ENCODE results near the gene USP3. TPM values are rescaled to one million over a fixed set of nuclear protein-coding genes. Genes with fewer than 3 reads are reported as not detected.
A peak's percentile ranks its signal among the peaks of the same experiment; 100 is the strongest.

The USP3 gene
- total RNA-seq, 2 experiments from 2014 or later, result 34.6 to 53.0 TPM

GRCh38 chr15:63539998-63540397, 35.6 kb downstream of the USP3 start:
- no TSS peak for BruUV-seq (replicated peaks)
- Histone ChIP-seq H3K27ac (ENCODE audit: low read depth, low read length, poor library complexity, severe bottlenecking) (no peak overlapping the region), H3K4me2 (ENCODE audit: low read length) (no peak overlapping the region), H3K36me3 (ENCODE audit: insufficient read depth, low read length) (peaks cover 25% of the 10 kb centered on the region), H3K4me1 (ENCODE audit: insufficient read depth, low read length, poor library complexity, severe bottlenecking) (peaks cover 40% of the 10 kb centered on the region), H2AFZ (ENCODE audit: low read length) (no peak overlapping the region), H3K79me2 (ENCODE audit: insufficient read depth, low read depth, low read length) (peaks cover 17% of the 10 kb centered on the region; the same call in 1 of the 2 replicates), H3K9me3 (ENCODE audit: low read length) (no peaks in the 10 kb centered on the region), H4K20me1 (ENCODE audit: insufficient read depth, low read length) (0 out of 2 replicates have a peak, but pooled peaks cover 8% of the 10 kb centered on the region), H3K9me2 (ENCODE audit: insufficient read depth, low read length) (no peaks in the 10 kb centered on the region), H3K4me3 (ENCODE audit: low read depth, low read length, poor library complexity, severe bottlenecking) (no peak overlapping the region)
- CTCF ChIA-PET (ENCODE audit: unreplicated experiment), result no interaction called here
- intact Hi-C loops (cut with micrococcal nuclease; ENCODE audit: unreplicated experiment), result no loop called here
- no peak for DNase-seq (ENCODE audit: low spot score)
- TF ChIP-seq CTCF (conservative IDR thresholded peaks at IDR 0.05; ENCODE audit: low read length), result no peak
- TF ChIP-seq EZH2phosphoT487 (IDR thresholded peaks at IDR 0.05; ENCODE audit: borderline replicate concordance, low read depth, low read length), result no peak
- POLR2A ChIA-PET, result no interaction called here

GRCh38 chr15:63540449-63540848, 36.1 kb downstream of the USP3 start:
- DNase-seq (ENCODE audit: low spot score), result no peak
- intact Hi-C loops (cut with micrococcal nuclease; ENCODE audit: unreplicated experiment), result no loop called here
- no peaks in the 10 kb centered on the region for H3K9me2 ChIP-seq (ENCODE audit: insufficient read depth, low read length)
- CTCF ChIA-PET (ENCODE audit: unreplicated experiment), result no interaction called here
- peaks cover 25% of the 10 kb centered on the region for H3K36me3 ChIP-seq (ENCODE audit: insufficient read depth, low read length)
- no peak overlapping the region for H3K4me3 ChIP-seq (ENCODE audit: low read depth, low read length, poor library complexity, severe bottlenecking)
- no peak overlapping the region for H2AFZ ChIP-seq (ENCODE audit: low read length)
- POLR2A ChIA-PET, result interaction anchor here (1.4 kb wide), 1 partner anchor 13 kb away, joined by 3 read pairs; no protein-coding TSS in a partner anchor
- H4K20me1 ChIP-seq (ENCODE audit: insufficient read depth, low read length), result 0 out of 2 replicates have a peak, but pooled peaks cover 4% of the 10 kb centered on the region
- H3K9me3 ChIP-seq (ENCODE audit: low read length), result no peaks in the 10 kb centered on the region
- peaks cover 35% of the 10 kb centered on the region for H3K4me1 ChIP-seq (ENCODE audit: insufficient read depth, low read length, poor library complexity, severe bottlenecking)
- TF ChIP-seq CTCF (conservative IDR thresholded peaks at IDR 0.05; ENCODE audit: low read length) (no peak), EZH2phosphoT487 (IDR thresholded peaks at IDR 0.05; ENCODE audit: borderline replicate concordance, low read depth, low read length) (no peak)
- peaks cover 21% of the 10 kb centered on the region; the same call in 1 of the 2 replicates for H3K79me2 ChIP-seq (ENCODE audit: insufficient read depth, low read depth, low read length)
- H3K27ac ChIP-seq (ENCODE audit: low read depth, low read length, poor library complexity, severe bottlenecking), result no peak overlapping the region
- BruUV-seq (replicated peaks), result no TSS peak
- H3K4me2 ChIP-seq (ENCODE audit: low read length), result no peak overlapping the region

GRCh38 chr15:63544258-63545026, 40.0 kb downstream of the USP3 start:
- POLR2A ChIA-PET, result interaction anchor here (0.6 to 2.5 kb wide), 10 partner anchors 9 to 39 kb away, joined by 3 to 12 read pairs (median 4); no protein-coding TSS in a partner anchor
- CTCF ChIA-PET (ENCODE audit: unreplicated experiment), result no interaction called here
- TF ChIP-seq EZH2phosphoT487 (IDR thresholded peaks at IDR 0.05; ENCODE audit: borderline replicate concordance, low read depth, low read length) (no peak), CTCF (conservative IDR thresholded peaks at IDR 0.05; ENCODE audit: low read length) (no peak)
- Histone ChIP-seq H3K4me1 (ENCODE audit: insufficient read depth, low read length, poor library complexity, severe bottlenecking) (peaks cover 33% of the 10 kb centered on the region), H3K79me2 (ENCODE audit: insufficient read depth, low read depth, low read length) (peaks cover 22% of the 10 kb centered on the region; the same call in 1 of the 2 replicates), H3K9me3 (ENCODE audit: low read length) (no peaks in the 10 kb centered on the region), H3K9me2 (ENCODE audit: insufficient read depth, low read length) (no peaks in the 10 kb centered on the region), H3K27ac (ENCODE audit: low read depth, low read length, poor library complexity, severe bottlenecking) (peak overlapping the region; percentile 45), H3K4me3 (ENCODE audit: low read depth, low read length, poor library complexity, severe bottlenecking) (peak overlapping the region; percentile 44), H3K4me2 (ENCODE audit: low read length) (peak overlapping the region; percentile 70), H2AFZ (ENCODE audit: low read length) (no peak overlapping the region), H4K20me1 (ENCODE audit: insufficient read depth, low read length) (no peaks in the 10 kb centered on the region), H3K36me3 (ENCODE audit: insufficient read depth, low read length) (peaks cover 22% of the 10 kb centered on the region)
- intact Hi-C loops (cut with micrococcal nuclease; ENCODE audit: unreplicated experiment), result no loop called here
- no TSS peak for BruUV-seq (replicated peaks)
- peak; percentile 47 for DNase-seq (ENCODE audit: low spot score)
